HS-5 (cell line): ENCODE measurements around the gene GRAMD1B.
"Not testable (repeated sequence)": the region's sequence is repeated elsewhere in the genome, so short reads cannot be mapped to it uniquely, and the experiment has no call there.

Experiments
- DNase-seq: peaks from one replicate; pipeline ENCODE4 v3.0.0-alpha.2; 2012; ENCODE audit warnings: low read depth

The GRAMD1B gene

GRCh38 chr11:123443851-123444623, 14.0 kb downstream of the GRAMD1B start:
- no peak for DNase-seq

DNA sequence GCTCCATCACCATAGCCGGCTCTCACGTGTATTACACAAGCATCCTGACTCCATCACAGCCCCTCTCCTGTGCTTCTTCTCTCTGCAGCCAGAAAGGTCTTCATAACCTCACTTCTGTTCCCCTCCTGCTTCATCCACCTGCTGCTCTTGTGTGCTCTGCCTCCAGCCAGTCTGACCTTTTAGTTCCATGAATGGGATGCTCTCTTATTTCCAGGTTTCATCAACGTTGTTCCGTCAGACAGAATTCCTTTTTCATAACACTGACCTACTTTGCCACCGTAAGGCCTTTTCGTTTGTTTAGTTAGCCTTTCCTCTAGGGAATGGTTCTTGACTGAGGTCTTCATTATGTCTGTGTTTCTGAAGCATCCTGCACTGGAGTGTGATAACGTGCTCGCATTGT, 18.8 kb downstream of the GRAMD1B start:
- DNase-seq = no peak

GRCh38 chr11:123449436-123449835, 19.4 kb downstream of the GRAMD1B start:
- DNase-seq = no peak

- DNase-seq = no peak
Measured at GRCh38 chr11:123450623-123451022, 20.6 kb downstream of the GRAMD1B start.

DNA sequence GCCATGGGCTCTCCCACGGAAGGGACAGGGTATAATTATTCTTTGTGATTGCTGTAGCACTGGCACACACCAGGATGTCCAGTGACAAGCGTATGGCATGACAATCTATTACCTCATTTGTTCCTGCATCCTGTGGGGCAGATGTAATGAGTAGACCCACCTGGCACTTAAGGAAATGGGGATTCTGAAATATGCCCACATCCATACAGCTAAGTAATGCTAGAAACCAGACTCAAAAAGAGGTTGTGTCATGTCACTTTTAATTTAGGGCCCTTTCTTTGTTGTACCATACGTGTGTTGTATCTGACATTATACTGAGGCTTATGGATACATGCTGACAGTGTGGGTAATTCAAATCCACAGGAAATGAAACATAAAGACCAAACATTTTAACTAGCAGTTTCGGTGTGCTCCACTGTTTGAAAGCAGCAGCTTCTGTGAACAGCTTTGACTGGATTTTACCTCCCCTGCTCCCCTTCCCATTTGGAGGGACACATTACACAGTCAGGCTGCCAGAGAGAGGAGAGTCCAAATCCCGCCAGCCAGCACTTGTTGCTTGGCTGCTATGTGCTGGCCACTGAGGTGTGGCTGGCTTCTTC, 21.2 kb downstream of the GRAMD1B start:
- no peak for DNase-seq

- DNase-seq = no peak
Measured at GRCh38 chr11:123452794-123453193, 22.7 kb downstream of the GRAMD1B start.

DNA sequence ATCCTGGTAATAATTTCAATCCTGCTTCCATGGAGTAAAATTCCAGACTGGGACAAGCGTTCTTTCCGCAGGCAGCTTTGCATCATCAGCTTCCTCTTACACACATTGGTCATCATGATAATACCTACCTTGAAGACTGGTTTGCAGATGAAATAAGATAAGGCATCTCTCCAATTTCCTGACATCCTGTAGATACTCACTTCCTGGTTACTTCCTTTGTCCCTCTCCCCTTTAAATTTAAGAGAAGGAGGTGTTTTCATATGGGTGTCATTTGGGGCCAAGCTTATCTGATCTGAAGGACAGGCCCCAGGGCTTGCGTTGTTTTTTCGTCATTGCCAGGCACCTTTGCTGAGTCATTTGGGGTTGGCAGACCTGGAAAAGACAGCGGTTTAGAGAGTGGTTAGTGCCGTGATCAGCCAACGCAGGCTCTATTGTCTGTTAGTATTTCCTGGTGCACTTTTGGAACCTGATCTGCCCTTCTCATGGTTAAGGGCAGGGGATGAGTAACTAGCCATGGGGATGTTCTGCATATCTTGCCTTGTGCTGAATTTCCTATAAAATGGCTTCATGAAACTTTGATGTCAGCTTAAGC, 24.1 kb downstream of the GRAMD1B start:
- DNase-seq = no peak

GRCh38 chr11:123454796-123455195, 24.7 kb downstream of the GRAMD1B start:
- DNase-seq = no peak

- DNase-seq = not testable (repeated sequence)
Measured at GRCh38 chr11:123456448-123456847, 26.4 kb downstream of the GRAMD1B start.

DNA sequence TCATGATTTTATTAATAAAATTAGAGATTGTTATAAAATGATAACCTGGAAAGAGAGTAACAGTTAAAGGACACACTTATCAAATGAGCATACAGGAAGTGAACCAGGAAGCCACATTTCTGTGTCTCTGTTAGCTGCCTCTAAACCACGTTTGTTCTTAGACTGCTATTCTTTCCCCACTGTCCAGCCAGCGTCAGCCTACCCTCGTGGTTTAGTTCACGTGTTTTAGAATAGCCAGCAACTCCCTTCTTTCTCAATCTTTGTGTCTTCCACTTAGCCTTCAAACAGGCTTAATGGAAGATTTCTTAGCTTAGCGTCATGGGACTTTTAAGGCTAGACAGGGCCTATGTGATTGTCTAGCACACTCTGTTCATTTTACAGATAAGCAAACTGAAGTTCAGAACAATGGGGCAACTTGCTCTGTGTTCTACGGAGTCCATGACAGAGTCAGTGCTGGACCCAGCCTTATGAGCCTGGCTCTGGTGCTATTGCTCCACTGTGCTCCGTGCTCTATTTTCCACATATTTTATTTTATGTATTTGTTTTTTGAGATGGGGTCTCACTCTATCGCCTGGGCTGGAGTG, 27.2 kb downstream of the GRAMD1B start:
- no peak for DNase-seq

DNA sequence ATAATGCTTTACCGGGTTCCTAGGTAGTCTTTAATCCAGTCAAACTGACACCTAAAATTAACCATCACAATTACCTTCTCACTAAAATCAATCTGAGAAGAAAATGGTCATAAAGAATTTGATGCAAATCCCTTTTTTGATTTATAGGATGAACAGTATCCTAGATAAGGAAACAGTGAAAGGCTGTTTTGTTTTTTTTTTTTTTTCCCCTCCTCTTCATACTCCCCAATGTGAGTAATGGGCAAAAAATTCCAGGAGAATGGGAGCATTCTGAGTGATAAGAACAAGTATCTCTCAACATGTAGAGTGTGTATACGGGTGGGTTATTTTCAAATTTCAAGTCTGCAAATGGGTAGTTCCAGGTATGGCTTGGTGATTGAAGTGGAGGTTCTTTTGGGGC, 28.4 kb downstream of the GRAMD1B start:
- no peak for DNase-seq

- DNase-seq = no peak
Measured at GRCh38 chr11:123460012-123460700, 30.1 kb downstream of the GRAMD1B start.

DNA sequence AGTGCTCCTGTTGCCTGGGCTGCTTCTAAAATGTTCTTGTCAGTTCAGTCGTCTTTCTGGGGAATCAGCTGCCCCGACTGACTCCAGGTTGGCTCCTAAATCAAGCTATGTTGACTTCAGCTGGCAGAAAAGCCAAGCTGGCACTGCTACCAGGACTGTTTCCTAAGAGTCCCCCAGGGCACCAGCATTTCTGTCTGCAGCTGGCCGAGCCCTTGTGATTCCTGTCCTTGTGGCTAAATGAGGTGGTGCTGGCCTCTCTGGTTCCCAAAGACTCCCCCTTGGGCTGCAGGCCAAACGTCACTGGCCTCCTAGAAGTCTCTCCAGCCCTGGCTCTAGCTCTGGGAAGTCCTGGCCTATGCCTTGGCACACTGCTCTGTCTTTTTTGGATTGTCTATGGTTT, 31.1 kb downstream of the GRAMD1B start:
- DNase-seq = no peak

- DNase-seq = not testable (repeated sequence)
Measured at GRCh38 chr11:123465667-123466066, 35.6 kb downstream of the GRAMD1B start.

- DNase-seq = not testable (repeated sequence)
Measured at GRCh38 chr11:123466172-123466571, 36.1 kb downstream of the GRAMD1B start.

DNA sequence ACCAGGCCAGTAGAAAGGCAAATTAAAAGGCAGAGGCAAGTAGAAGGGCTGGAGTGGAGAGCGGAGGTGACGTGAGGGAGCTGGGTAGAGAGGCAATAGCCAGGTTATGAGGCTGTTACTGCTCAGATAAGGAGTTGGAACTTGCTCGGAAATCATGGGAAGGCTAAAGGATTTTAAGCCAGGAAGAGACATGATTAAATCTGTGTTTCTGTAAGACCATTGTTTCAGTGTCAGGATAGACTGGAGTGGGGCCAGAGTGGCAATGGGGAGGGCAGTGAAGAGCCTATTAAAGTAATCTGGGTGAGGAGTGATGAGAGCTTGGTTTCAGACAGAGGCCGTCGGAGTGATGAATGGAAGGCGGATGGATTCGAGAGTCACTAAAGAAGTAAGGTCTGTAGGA, 39.0 kb downstream of the GRAMD1B start:
- DNase-seq = no peak

- DNase-seq = no peak
Measured at GRCh38 chr11:123469586-123469985, 39.5 kb downstream of the GRAMD1B start.

GRCh38 chr11:123470842-123471241, 40.8 kb downstream of the GRAMD1B start:
- DNase-seq = no peak

DNA sequence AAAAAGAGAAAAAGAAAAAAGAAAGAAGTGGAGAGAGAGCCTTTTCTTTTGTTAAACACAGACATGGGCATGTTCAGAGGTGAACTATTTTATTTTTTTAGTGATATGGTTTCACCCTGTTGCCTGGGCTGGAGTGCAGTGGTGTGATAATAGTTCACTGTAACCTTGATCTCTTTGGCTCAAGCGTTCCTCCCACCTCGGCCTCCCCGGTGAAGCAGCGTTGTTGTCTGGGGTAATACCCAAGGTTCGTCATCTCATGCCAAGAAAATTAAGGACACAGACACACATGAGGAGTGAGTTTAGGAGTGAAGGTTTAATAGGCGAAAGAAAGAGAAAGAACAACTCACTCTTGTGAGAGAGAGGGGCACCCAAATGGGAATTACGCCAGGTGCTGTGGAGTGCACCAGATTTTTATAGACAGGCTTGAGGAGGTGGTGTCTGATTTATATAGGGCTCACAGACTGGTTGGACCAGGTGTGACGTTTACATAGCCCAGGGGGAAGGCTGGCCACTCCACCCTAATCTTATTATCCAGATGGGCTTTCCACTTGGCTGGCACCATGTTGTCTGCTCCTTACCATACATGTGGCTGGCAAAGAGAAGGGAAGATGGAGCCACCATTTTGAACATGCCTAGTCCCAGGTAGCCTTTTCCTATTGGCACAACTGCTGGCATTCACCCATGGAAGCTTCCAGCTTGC, 42.3 kb downstream of the GRAMD1B start:
- no peak for DNase-seq

DNA sequence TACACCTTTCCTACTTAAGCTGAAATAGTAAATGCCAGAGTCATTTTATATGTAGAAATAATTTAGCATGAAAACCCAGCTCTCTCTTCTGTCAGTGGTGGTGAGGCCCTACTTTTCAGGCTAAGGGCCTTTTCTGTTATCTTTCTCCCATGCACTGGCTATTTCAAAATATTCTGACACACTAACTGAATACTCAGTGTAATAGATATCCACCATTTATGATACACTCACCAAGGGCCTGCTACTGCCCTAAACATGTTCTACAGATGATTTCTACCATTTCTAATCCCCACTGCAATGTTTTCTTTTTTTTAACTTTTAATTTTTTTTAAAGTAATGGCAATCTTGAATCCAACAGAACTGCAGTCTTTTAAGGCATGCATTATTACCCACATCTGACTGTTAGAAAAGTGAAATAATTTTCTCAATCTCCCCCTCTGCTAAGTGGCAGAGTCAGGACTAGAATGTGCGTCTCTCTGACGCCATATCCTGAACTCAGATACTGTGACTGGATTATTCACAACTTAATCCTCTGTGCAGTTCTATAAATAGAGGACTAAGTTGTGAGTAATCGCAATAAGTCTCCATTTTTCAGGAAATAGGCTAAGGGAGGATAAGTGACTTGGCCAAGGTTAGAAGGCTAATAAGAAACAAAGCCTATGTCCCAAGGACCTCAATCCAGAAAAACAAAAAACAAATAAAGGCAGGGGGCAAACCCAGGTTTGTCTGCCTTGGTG, 44.0 kb downstream of the GRAMD1B start:
- DNase-seq = peak; percentile 80

GRCh38 chr11:123474994-123475393, 44.9 kb downstream of the GRAMD1B start:
- no peak for DNase-seq
